Measurements from ENCODE around the gene KLHL13. TPM values are rescaled to one million over a fixed set of nuclear protein-coding genes. Genes with fewer than 3 reads are reported as not detected.
"Not testable (repeated sequence)": the region's sequence is repeated elsewhere in the genome, so short reads cannot be mapped to it uniquely, and the experiment has no call there.

The KLHL13 gene
- total RNA-seq, 1 experiment from 2014 or later: 1.6 TPM

GRCh38 chrX:117969328-117969727 lies 147.3 kb downstream of the KLHL13 start:
- no peaks in the 10 kb centered on the region for H3K9me3 Mint-ChIP-seq (ENCODE audit: unreplicated experiment)
- ChIA-PET POLR2A (no interaction called here), CTCF (no interaction called here)
- no peak for TF ChIP-seq CTCF (IDR thresholded peaks at IDR 0.05; ENCODE audit: unreplicated experiment)
- no TSS peak for BruUV-seq (replicated peaks)
- no peaks in the 10 kb centered on the region for H3K36me3 Mint-ChIP-seq (ENCODE audit: insufficient read depth, unreplicated experiment)
- DNase-seq (ENCODE audit: unreplicated experiment): no peak
- H3K27me3 Mint-ChIP-seq (ENCODE audit: insufficient read depth, unreplicated experiment): no peaks in the 10 kb centered on the region
- no peak overlapping the region for H3K4me3 Mint-ChIP-seq (ENCODE audit: unreplicated experiment)
- no peak overlapping the region for H3K27ac Mint-ChIP-seq (ENCODE audit: low read depth, unreplicated experiment)
- intact Hi-C loops (cut with micrococcal nuclease): no loop called here
- H3K4me1 Mint-ChIP-seq (ENCODE audit: insufficient read depth, unreplicated experiment): no peaks in the 10 kb centered on the region

GRCh38 chrX:117959045-117959444 lies 157.6 kb downstream of the KLHL13 start:
- POLR2A ChIA-PET: no interaction called here
- Mint-ChIP-seq H3K36me3 (ENCODE audit: insufficient read depth, unreplicated experiment) (no peaks in the 10 kb centered on the region), H3K4me1 (ENCODE audit: insufficient read depth, unreplicated experiment) (peaks cover 5% of the 10 kb centered on the region), H3K9me3 (ENCODE audit: unreplicated experiment) (no peaks in the 10 kb centered on the region), H3K27ac (ENCODE audit: low read depth, unreplicated experiment) (no peak overlapping the region), H3K27me3 (ENCODE audit: insufficient read depth, unreplicated experiment) (peaks cover 10% of the 10 kb centered on the region), H3K4me3 (ENCODE audit: unreplicated experiment) (no peak overlapping the region)
- intact Hi-C loops (cut with micrococcal nuclease): no loop called here
- no peak for DNase-seq (ENCODE audit: unreplicated experiment)
- TF ChIP-seq CTCF (IDR thresholded peaks at IDR 0.05; ENCODE audit: unreplicated experiment): no peak
- no TSS peak for BruUV-seq (replicated peaks)
- CTCF ChIA-PET: no interaction called here

GRCh38 chrX:117957128-117957527 lies 159.5 kb downstream of the KLHL13 start:
- ChIA-PET POLR2A (no interaction called here), CTCF (interaction anchor here (1.1 kb wide), 1 partner anchor 27 kb away, joined by 3 read pairs; no protein-coding TSS in a partner anchor)
- H3K4me3 Mint-ChIP-seq (ENCODE audit: unreplicated experiment): no peak overlapping the region
- no TSS peak for BruUV-seq (replicated peaks)
- peaks cover 5% of the 10 kb centered on the region for H3K4me1 Mint-ChIP-seq (ENCODE audit: insufficient read depth, unreplicated experiment)
- peaks cover 10% of the 10 kb centered on the region for H3K27me3 Mint-ChIP-seq (ENCODE audit: insufficient read depth, unreplicated experiment)
- no peaks in the 10 kb centered on the region for H3K36me3 Mint-ChIP-seq (ENCODE audit: insufficient read depth, unreplicated experiment)
- no peaks in the 10 kb centered on the region for H3K9me3 Mint-ChIP-seq (ENCODE audit: unreplicated experiment)
- peak; percentile 51 for DNase-seq (ENCODE audit: unreplicated experiment)
- no peak for TF ChIP-seq CTCF (IDR thresholded peaks at IDR 0.05; ENCODE audit: unreplicated experiment)
- intact Hi-C loops (cut with micrococcal nuclease): no loop called here
- H3K27ac Mint-ChIP-seq (ENCODE audit: low read depth, unreplicated experiment): no peak overlapping the region

GRCh38 chrX:117939296-117939695 lies 177.3 kb downstream of the KLHL13 start:
- H3K36me3 Mint-ChIP-seq (ENCODE audit: insufficient read depth, unreplicated experiment); H3K4me3 Mint-ChIP-seq (ENCODE audit: unreplicated experiment); H3K9me3 Mint-ChIP-seq (ENCODE audit: unreplicated experiment); H3K27ac Mint-ChIP-seq (ENCODE audit: low read depth, unreplicated experiment); H3K27me3 Mint-ChIP-seq (ENCODE audit: insufficient read depth, unreplicated experiment); intact Hi-C loops (cut with micrococcal nuclease); DNase-seq (ENCODE audit: unreplicated experiment); H3K4me1 Mint-ChIP-seq (ENCODE audit: insufficient read depth, unreplicated experiment); POLR2A ChIA-PET; BruUV-seq (replicated peaks): not testable (repeated sequence)
- CTCF ChIA-PET: interaction anchor here (0.6 kb wide), 3 partner anchors 26 to 669 kb away, joined by 3 to 4 read pairs (median 3); no protein-coding TSS in a partner anchor

- ChIA-PET CTCF (no interaction called here), POLR2A (no interaction called here)
- Mint-ChIP-seq H3K27me3 (ENCODE audit: insufficient read depth, unreplicated experiment) (no peaks in the 10 kb centered on the region), H3K36me3 (ENCODE audit: insufficient read depth, unreplicated experiment) (no peaks in the 10 kb centered on the region), H3K4me1 (ENCODE audit: insufficient read depth, unreplicated experiment) (no peaks in the 10 kb centered on the region), H3K9me3 (ENCODE audit: unreplicated experiment) (no peaks in the 10 kb centered on the region), H3K27ac (ENCODE audit: low read depth, unreplicated experiment) (no peak overlapping the region), H3K4me3 (ENCODE audit: unreplicated experiment) (no peak overlapping the region)
- no TSS peak for BruUV-seq (replicated peaks)
- no peak for TF ChIP-seq CTCF (IDR thresholded peaks at IDR 0.05; ENCODE audit: unreplicated experiment)
- intact Hi-C loops (cut with micrococcal nuclease): no loop called here
- no peak for DNase-seq (ENCODE audit: unreplicated experiment)
These were observed 180.5 kb downstream of the KLHL13 start for GRCh38 chrX:117936118-117936517.

- H3K27me3 Mint-ChIP-seq (ENCODE audit: insufficient read depth, unreplicated experiment); CTCF ChIA-PET; H3K9me3 Mint-ChIP-seq (ENCODE audit: unreplicated experiment); H3K36me3 Mint-ChIP-seq (ENCODE audit: insufficient read depth, unreplicated experiment); intact Hi-C loops (cut with micrococcal nuclease); H3K4me1 Mint-ChIP-seq (ENCODE audit: insufficient read depth, unreplicated experiment); DNase-seq (ENCODE audit: unreplicated experiment); BruUV-seq (replicated peaks); POLR2A ChIA-PET; H3K27ac Mint-ChIP-seq (ENCODE audit: low read depth, unreplicated experiment); H3K4me3 Mint-ChIP-seq (ENCODE audit: unreplicated experiment): not testable (repeated sequence)
These were observed 186.5 kb downstream of the KLHL13 start for GRCh38 chrX:117930116-117930515.
